GM19324 (cell line): ENCODE results near the gene DOCK4.

ENCODE experiments used
- ATAC-seq: cut with Tn5 transposase; IDR thresholded peaks from one replicate; pipeline ENCODE4 v1.9.1; 2021; ENCODE audit warnings: mild to moderate bottlenecking, moderate library complexity; ENCODE audit not compliant: unreplicated experiment, low FRiP score

Gene DOCK4

DNA sequence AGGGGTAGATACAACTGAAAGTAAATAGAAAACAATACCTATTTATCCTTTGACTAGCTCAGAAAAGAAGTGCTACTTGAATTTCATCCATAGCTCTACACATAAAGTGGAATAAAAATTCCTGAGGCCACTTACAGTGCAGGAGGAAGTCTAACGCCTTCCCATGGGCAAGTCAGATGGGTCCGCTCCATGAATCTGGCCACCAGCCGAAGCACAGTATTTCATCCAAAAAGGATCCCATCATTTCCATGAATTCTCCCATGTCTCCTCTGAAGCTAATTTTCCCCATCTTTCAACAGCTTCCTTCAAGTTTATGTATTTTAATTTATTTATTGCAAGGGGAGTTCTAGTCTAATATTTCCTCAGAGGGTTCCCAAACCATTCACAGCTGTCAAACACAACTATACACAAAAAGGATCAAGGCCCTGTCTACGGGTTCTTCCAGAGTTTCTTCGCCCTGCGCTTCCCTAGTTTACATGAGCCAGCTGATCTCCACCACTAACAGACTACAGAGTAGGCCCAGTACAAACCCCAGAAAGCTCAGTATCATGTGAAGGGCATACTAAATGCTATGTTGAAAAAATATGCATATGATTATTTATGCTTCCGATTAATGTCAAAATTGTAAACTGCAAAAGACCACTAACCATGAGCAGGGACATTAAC lies 184.7 kb downstream of the DOCK4 start:
- ATAC-seq: no peak

DNA sequence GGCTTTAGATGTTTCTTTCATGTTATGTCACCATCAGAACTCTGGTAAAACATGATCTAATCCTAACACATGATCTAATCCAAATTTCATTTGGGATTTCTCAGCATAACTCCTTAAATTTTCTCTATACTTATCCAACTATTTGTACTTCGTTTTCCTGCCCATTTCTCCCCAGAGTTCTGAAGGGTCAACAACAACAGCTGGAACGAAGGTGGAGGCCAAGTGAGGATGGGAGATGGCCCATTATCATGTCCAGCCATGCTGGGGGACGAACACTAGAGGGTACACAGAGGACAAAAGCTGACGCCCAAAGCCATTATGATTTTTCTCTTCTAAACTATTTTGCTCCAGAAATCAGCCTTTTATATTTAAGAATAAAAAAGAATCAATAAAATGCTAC lies 185.4 kb downstream of the DOCK4 start:
- no peak for ATAC-seq

DNA sequence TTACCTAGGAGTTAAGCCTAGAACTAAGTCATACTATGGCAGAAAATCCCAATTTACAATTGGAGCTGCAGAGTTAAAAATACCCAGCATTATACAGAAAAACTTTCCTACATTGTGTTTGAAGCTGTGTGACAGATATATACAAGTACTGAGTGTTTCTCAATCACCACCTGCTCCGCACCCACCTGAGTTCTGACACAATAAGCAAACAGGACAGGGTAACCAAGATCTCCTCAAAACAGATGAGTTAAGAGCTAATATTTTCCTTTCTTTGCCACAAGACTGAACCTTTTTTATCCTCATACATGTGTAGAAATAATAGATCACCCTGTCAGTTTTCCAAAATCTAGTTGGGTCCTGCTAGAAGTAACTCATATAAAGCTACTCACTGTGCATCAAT lies 186.3 kb downstream of the DOCK4 start:
- no peak for ATAC-seq

DNA sequence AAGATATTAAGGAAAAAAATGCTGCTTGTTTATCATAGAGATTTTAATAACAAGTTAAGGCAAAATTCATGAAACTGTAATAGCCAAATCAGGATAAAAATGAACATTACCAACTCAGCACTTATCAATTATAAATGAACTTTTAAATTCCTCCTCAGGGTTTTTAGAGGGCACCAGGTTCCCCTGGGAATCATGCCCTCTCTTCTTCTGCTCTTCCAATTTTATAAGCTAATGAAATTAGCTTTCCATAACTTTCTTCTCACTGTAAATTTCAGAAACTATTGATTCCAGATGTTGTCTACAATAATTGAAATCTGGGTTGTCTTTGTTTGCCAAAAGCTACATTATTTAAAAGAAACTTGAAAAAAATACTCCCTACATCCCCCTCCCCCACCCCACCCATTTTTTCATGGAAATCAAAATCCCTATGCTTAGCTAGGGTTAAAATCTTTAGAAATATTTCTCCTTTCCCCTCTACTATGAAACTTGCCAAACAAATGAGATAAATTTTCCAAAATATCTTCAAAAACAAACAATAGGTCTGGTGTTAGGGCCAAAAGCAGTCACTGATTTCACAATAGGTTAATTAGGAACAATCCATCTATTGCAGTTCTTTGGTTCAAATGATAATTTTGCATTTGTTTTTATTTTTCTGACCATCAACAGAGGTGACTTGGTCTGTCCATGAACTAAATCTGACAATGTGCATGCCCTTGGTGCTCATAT lies 187.7 kb downstream of the DOCK4 start:
- no peak for ATAC-seq

DNA sequence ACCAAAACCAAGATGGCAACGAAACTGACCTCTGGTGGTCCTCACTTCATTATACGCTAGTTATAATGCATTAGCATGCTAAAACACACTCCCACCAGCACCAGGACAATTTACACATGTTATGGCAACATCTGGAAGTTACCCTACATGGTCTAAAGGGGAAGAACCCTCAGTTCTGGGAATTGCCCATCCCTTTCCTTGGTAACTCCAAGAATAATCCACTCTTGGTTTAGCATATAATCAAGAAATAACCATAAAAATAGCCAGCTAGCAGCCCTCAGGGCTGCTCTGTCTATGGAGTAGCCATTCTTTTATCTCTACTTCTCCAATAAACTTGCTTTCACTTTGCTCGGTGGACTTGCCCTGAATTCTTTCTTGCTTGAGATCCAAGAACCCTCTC lies 191.1 kb downstream of the DOCK4 start:
- ATAC-seq: no peak

DNA sequence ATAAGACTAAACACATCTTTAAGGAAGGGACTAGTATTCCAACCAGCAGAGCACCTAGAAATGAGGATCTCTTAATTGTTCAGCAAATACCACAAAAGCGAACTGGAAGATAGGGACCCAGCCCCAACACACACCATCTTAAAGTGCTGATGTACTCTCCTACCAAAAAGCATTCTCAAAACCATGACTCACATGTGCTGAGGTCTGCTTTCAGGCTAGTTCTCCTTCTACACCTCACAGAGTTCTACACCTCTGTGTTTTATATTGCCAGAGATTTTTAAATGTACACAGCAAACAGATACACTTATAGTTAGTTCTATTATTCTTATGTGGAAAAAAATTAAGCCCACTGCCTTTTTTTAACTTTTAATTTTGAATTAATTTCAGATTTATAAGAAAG lies 191.9 kb downstream of the DOCK4 start:
- ATAC-seq: no peak

DNA sequence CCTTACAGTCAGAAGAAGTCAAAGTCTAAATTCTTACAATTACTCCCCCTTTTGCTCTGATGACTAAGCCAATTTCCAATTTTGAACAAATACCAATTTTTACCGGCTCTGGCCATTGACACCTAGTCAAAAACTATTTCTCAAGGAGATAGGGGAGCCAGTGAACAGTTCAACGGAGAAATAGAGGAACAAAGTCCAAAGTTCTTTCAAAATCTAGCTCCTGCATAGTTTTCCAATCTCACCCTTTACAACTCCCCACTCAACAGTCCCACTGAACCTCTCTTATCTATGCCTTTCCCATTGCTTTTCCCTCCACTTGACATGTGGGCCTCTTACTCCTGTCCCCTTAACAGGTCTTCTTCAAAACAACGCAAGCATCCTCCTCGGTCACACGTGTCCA lies 192.9 kb downstream of the DOCK4 start:
- no peak for ATAC-seq

DNA sequence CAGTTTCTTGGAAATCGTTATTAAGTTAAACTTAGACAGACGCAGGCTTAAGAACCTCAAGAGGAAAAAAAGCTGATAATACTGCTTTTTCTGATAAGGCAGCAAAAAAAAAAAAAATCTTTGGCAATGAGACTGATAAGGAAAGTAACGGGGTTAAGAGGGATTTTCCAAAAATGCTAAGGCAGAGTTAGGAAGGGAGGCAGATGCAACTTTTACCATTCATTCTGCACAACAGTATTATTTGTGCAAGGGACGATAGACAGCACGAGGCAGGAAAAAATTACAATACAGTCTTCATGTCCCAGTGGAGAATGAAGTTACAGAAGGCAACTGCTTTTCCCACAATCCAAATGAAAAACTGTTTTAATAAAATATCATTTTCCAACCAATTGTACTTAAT lies 194.0 kb downstream of the DOCK4 start:
- no peak for ATAC-seq

DNA sequence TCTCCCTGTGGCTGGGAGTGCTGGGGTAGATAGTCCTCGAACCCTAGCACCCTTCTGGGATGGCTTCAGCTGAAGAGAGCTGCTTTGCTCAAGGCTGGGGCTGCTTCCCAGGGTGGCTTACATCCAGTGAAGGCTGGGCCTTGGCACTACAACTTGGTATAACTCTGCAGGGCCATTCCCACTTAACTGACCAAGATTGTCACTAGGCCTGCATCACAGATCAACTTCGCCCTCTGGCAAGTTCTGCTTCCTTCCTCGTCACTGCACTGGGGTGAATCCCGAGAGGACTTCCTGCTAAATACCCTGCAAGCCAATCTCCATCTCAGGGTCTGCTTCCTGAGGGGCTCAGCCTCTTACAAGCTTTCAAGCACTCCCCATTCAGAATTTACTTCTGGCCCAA lies 195.2 kb downstream of the DOCK4 start:
- ATAC-seq: no peak

DNA sequence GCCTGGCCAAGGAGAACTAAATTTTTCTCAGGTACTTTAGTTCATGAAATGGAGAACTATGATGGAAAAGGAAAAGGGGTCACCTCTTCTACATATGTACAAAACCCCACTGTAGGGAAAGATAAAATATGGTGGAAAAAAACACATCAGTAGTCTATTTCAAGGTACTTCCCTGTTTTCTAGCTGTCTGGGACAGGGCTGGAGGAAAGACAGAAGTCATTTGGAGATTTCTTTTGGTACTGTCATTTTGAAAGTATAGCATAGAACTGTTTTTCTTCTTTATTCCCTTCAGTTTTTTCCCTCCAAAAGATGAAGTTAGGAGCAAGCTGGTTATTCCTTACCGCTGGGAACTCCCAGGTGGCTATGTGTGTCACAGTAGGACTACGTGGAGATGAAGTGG lies 196.1 kb downstream of the DOCK4 start:
- ATAC-seq: no peak

DNA sequence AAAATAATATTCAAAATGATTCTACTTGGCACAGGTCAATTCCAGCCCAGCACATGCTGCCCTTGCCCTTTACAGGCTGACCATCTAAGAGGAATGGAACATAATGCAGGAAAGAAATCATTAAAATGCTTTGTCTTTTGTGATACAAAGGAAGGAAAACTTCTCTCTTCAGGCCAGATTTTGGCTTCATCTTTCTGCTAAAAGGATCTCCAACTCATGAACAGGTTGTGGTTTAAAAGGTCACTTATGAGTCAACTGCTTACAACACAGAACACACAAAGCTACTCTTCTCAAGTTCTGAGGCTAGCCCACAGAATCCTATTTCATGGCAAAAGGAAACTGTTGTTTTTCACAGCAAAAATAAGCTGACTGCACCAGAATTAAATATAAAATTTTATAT lies 197.1 kb downstream of the DOCK4 start:
- no peak for ATAC-seq

DNA sequence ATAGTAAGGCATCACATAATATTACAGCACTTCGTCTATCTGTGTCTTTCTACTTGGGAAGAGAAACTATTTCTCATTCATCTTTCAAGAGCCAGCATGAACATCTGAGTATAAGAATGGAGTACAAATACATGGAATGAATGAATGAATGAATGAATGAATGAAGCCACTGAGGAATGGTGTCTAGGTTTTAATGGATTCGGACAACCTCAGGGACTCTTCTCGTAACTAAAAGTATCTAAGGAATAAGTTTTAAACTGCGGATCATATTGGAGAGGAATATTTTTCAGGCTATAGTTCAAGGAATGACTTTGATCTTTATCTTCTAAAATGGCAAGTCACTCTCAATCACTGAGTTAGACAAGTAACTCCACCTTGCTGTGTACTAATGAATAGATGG lies 199.0 kb downstream of the DOCK4 start:
- no peak for ATAC-seq

DNA sequence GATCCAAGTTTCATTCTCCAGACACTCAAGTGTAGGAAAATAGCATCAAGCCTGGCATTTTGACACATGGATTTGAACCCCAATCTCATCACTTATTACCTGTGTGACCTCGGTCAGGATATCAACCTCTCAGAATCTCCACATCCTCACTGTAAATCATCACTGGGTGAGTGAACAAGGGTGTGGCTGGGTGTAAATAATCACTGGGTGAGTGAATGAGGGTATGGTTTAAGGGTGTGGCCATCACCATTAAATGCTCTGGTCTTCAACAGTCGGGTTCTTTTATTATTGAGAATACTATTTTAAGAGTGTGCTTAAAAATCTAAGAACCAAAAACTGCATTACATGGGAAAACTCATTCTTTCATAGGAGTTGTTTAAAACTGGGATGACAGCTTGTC lies 200.1 kb downstream of the DOCK4 start:
- no peak for ATAC-seq

DNA sequence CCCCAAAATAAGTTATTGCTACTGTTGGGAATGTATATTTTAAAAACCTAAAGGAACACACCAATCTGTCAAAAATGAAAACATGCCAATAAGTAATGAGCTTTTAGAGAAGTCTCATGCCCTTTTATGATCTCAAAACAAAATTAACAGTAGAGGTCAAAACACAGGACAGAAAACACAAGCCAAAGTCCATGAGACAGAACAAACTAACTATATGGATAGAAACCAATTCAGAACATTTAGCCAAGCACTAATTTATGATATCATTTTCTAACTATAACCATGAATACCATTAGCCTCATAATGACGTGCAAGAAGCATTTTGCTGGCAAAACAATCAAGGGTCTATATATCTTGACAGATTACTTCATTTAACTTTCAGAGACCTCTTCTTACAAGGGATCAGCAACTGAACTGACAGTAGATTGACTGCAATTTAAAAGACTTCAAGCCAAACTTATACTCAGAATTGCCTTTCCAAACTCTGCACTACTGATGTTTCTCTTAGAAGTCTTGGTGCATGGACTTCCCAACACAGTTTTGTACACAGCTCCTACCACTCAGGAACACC lies 200.9 kb downstream of the DOCK4 start:
- ATAC-seq: no peak

DNA sequence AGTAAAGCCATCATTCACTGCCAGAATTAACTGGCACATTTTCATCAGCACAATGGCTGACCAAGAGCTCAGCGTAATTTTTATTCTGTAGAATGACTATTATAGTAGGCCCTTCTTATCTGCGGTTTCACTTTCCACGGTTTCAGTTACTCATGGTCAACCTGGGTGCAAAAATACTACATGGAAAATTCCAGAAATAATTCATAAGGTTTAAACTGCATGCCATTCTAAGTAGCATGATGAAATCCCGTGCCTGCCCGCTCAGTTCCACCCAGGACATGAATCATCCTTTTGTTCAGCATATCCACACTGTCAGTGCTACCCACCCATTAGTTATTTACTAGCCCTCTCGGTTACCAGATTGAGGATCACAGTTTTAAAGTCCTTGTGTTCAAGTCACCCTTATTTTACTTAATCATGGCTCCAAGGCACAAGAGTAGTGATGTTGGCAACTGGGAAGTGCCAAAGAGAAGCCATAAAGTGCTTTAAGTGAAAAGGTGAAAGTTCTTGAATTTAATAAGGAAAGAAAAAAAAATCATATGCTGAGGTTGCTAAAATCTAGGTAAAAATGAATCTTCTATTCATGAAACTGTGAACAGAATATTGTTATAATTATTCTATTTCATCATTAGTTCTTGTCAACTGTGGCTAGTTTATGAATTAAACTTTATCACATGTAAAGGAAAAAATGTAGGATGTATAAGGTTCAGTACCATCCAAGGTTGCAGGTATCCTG lies 204.9 kb downstream of the DOCK4 start:
- ATAC-seq: no peak

DNA sequence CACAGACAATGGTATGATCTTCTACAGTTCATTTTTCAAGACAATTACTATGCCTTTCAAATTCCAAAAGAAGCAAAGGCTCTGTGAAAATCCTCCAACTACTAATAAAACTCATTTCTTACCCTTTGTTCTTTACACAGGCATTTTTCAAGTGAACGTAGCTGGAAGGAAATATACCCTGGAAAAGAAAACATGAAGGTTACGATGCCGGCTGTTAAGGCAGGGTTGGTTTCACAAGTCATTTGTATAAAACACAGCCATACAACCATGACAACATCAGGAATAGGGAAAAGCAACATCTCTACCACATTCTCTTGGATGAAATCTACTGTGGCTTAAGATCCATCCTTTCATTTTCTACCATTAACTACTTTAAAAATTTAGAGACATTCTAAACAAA lies 207.9 kb downstream of the DOCK4 start:
- ATAC-seq: no peak

DNA sequence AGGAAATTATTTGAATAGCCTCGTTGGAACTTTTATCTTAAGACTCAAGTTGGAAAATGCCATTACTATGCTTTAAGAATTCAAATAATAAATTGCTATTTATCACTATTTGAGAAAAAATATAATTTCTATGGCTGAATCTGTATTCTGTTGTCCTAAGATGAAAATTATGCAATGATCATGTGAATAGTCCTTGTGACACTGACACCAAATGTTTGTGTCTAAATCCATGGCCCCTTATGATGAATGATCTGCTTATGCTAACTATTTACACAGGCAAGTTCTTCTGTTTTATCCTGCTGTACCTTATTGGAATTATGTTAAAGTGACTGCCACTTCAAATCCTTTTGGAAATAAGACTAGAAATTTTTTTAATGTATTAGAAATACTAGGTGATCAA lies 208.7 kb downstream of the DOCK4 start:
- ATAC-seq: no peak

DNA sequence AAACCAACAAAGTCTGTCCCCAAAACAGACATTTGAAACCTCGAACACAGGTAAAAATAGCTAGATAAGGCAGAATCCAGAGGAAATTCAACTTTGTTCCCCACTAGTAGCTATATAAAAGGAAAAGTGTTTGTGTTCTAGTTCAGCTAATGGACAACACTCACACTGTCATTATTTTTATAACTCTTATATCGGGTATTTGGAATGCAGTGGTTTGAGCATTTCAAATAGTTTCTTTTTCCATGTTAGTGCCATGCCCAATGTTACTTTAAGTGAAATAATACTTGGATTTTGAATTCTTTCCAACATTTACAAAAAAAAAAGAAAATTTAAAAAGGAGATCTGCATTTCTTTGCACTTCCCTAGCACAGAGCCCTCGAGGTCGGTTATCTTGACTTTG lies 213.6 kb downstream of the DOCK4 start:
- no peak for ATAC-seq

DNA sequence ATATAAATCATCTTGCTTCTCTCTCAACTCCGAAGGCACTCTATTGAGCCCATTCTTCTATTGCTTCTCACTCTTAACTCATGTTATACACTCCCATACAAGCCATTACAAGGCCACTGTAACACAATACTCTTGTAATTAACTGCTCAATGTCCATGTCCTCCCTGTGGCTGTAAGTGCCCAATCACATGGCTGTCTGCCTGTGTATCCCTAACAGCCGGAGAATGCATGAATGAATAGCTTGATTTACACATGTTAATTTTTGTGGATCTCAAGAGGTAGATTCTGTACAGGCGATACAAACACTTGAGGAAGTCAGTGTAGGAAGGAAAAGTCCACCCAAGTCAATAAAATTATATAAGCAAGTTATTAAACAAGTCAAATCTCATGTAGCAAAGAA lies 215.6 kb downstream of the DOCK4 start:
- ATAC-seq: no peak

DNA sequence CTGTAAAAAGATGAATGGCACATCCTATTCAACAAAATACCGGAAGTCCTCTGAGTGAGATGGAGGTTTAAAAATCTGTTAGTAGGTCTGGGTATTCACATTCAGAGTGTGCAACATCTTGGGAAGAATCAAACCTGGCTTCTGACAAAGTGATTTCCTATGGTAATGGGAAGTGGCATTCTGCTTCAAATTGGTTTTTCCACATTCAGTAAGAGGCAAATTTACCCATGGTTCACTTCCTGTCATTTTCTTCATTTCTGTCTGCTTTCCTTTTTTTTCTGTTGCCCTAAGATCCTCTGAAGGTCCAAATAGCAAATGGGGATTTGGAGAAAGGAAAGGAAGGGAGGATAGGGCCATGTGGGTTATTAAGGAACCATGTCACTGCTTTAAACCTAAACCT lies 218.3 kb downstream of the DOCK4 start:
- ATAC-seq: no peak

DNA sequence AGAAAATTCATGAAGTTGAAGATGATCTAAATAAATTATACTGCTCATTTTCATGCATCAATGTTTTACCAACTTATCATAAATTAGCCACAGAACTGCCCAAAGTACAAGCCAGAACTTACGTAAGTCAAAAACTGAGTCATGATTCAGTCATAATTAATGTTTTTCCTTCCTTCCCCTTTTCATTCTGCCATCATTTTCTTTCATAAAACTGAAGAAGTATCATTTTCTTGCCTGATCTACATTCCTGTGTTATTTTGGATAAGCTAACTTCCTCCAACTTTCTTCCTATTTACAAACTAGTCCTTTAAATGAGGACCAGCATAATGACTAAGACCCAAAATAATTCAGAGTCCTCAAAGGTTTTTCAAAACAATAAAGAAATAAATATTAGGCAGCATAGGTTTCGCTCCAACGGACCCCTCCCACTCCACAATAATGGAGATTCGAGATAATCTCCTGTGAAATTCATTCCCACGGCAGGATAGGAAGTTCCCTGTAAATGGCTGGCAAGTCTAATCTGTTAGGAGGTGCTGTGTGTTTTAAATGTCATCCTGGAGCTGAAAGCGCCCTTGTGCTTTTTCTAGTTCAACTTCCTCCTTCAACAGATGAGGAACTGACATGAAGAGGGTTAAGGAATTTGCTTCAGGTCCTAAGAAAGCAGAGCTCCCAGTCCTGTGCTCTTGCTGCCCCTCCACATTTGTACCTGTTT lies 218.9 kb downstream of the DOCK4 start:
- ATAC-seq: no peak
